ENCODE measurements around the gene SMARCD3. TPM values are rescaled to one million over a fixed set of nuclear protein-coding genes. Genes with fewer than 3 reads are reported as not detected.
A peak's percentile ranks its signal among the peaks of the same experiment; 100 is the strongest.

SMARCD3 gene
- total and polyA plus RNA-seq, 9 of the 15 experiments (the other 6 are each of a cell fraction or from before 2014, with no cell fraction given): 0.43 to 3.6 (median 2.6) TPM

GRCh38 chr7:151232091-151232916 is 16.2 kb downstream of the SMARCD3 start, which contains the start of gene CHPF2 (continued):
- TF ChIP-seq ZBTB40 (IDR thresholded peaks at IDR 0.05) (peak; percentile 93), ZBTB40 (CRISPR knock-in tag; IDR thresholded peaks at IDR 0.05) (no peak), ARID1B (IDR thresholded peaks at IDR 0.05) (peak; percentile 55), ZNF655 (CRISPR knock-in tag; IDR thresholded peaks at IDR 0.05) (no peak), ZNF699 (CRISPR knock-in tag; IDR thresholded peaks at IDR 0.05; ENCODE audit: insufficient replicate concordance) (no peak), RBM25 (IDR thresholded peaks at IDR 0.05; ENCODE audit: low read depth, low read length, severe bottlenecking) (no peak), RAD21 (CRISPR knock-in tag; conservative IDR thresholded peaks at IDR 0.05 in 1 of 2, IDR thresholded peaks at IDR 0.05 in 1 of 2) (no peak), FOXP1 (CRISPR knock-in tag; IDR thresholded peaks at IDR 0.05) (peak; percentile 73), KAT2B (IDR thresholded peaks at IDR 0.05; ENCODE audit: low read depth, low read length) (no peak), HNRNPUL1 (IDR thresholded peaks at IDR 0.05; ENCODE audit: low read length) (no peak), CC2D1A (IDR thresholded peaks at IDR 0.05) (0 out of 2 replicates have a peak, but pooled peaks have one; percentile 11), SMARCB1 (IDR thresholded peaks at IDR 0.05; ENCODE audit: insufficient read length, low read depth) (no peak), ARHGAP35 (IDR thresholded peaks at IDR 0.05; ENCODE audit: partially characterized antibody) (peak; percentile 29), FOXA1 (IDR thresholded peaks at IDR 0.05; ENCODE audit: borderline replicate concordance) (no peak), SP2 (IDR thresholded peaks at IDR 0.05; ENCODE audit: extremely low read depth, low read depth, low read length, poor library complexity, severe bottlenecking) (peak; percentile 92), SOX6 (IDR thresholded peaks at IDR 0.05) (peak; percentile 56; the same call in 1 of the 2 replicates)

Measured in K562 (cell line).